IMR-90 (cell line): ENCODE measurements around the gene ZBTB24. TPM values are rescaled to one million over a fixed set of nuclear protein-coding genes. Genes with fewer than 3 reads are reported as not detected.
A peak's percentile ranks its signal among the peaks of the same experiment; 100 is the strongest.

Experiments used
- ATAC-seq: fragments of 200-7000 bp; cut with Tn5 transposase; 2 replicates; pipeline ENCODE4 v1.9.1; 2020; ENCODE audit warnings: low read depth, mild to moderate bottlenecking, moderate library complexity
- BruUV-seq: library from RNA; stranded (reverse); fragments of 400-500 nt; replicated peaks from 2 replicates; lab custom pipeline; 2021; lab: Mats Ljungman, UMichigan
- CTCF ChIA-PET: fragments of 300-600 bp; formaldehyde crosslinking; extraction: SDS; loops from one replicate; lab custom pipeline; 2021; ENCODE audit warnings: antibody characterized with exemption; lab: Yijun Ruan, JAX
- POLR2A ChIA-PET: fragments of 300-600 bp; sonication (Branson Sonifier 250); formaldehyde crosslinking; loops from one replicate; lab custom pipeline; 2022; ENCODE audit warnings: antibody characterized with exemption; ENCODE audit not compliant: unreplicated experiment; lab: Charles Lee
- DNase-seq: peaks from one replicate; pipeline ENCODE4 v3.0.0; 2013
- H2AFZ ChIP-seq: replicated peaks from 2 replicates; pipeline ENCODE3; 2013; ENCODE audit warnings: low read length, mild to moderate bottlenecking; ENCODE audit not compliant: poor library complexity
- H2AK5ac ChIP-seq: 2 replicates; pipeline ENCODE4 v1.6.1; 2013; ENCODE audit warnings: low read depth, low read length, inconsistent platforms
- H2AK9ac ChIP-seq: replicated peaks from 2 replicates; pipeline ENCODE3; 2013; ENCODE audit warnings: mild to moderate bottlenecking, low read depth, low read length, moderate library complexity; ENCODE audit not compliant: poor library complexity
- H2BK120ac ChIP-seq: 2 replicates; pipeline ENCODE4 v1.6.1; 2013; ENCODE audit warnings: low read depth, low read length, inconsistent platforms
- H2BK15ac ChIP-seq: 3 replicates; pipeline ENCODE4 v1.6.1; 2013; ENCODE audit warnings: low read depth, low read length, inconsistent platforms
- H2BK20ac ChIP-seq: 2 replicates; pipeline ENCODE4 v1.6.1; 2013; ENCODE audit warnings: low read depth, mild to moderate bottlenecking, inconsistent platforms, low read length, moderate library complexity
- H2BK5ac ChIP-seq: 2 replicates; pipeline ENCODE4 v1.6.1; 2013; ENCODE audit warnings: mild to moderate bottlenecking, low read depth, low read length, inconsistent platforms; ENCODE audit not compliant: poor library complexity, severe bottlenecking
- H3K14ac ChIP-seq: replicated peaks from 2 replicates; pipeline ENCODE4 v1.6.1; 2013; ENCODE audit warnings: low read depth, low read length, inconsistent platforms
- H3K18ac ChIP-seq: 2 replicates; pipeline ENCODE4 v1.6.1; 2013; ENCODE audit warnings: low read depth, low read length, control low read depth
- H3K23ac ChIP-seq: 2 replicates; pipeline ENCODE4 v1.6.1; 2013; ENCODE audit warnings: low read depth, low read length, inconsistent platforms
- H3K27ac ChIP-seq: 2 replicates; pipeline ENCODE4 v1.5.1; 2013; ENCODE audit warnings: mild to moderate bottlenecking, control low read depth, low read length; ENCODE audit not compliant: insufficient read depth
- H3K27me3 ChIP-seq: 2 replicates; pipeline ENCODE4 v1.6.1; 2013; ENCODE audit warnings: low read length; ENCODE audit not compliant: control insufficient read depth, insufficient read depth
- H3K36me3 ChIP-seq: 2 replicates; pipeline ENCODE4 v1.6.1; 2013; ENCODE audit warnings: low read length, mixed read lengths; ENCODE audit not compliant: control insufficient read depth, insufficient read depth
- H3K4ac ChIP-seq: 2 replicates; pipeline ENCODE4 v1.6.1; 2013; ENCODE audit warnings: low read depth, low read length, inconsistent platforms
- H3K4me1 ChIP-seq: 2 replicates; pipeline ENCODE4 v1.6.1; 2013; ENCODE audit warnings: low read length, mixed read lengths; ENCODE audit not compliant: control insufficient read depth, insufficient read depth
- H3K4me2 ChIP-seq: 2 replicates; pipeline ENCODE4 v1.6.1; 2013; ENCODE audit warnings: low read depth, mild to moderate bottlenecking, control low read depth, low read length, moderate library complexity
- H3K4me3 ChIP-seq: 2 replicates; pipeline ENCODE4 v1.5.1; 2013; ENCODE audit warnings: low read depth, mild to moderate bottlenecking, control low read depth, low read length, moderate library complexity; ENCODE audit not compliant: insufficient read depth
- H3K56ac ChIP-seq: 2 replicates; pipeline ENCODE4 v1.6.1; 2013; ENCODE audit warnings: low read length, inconsistent platforms; ENCODE audit not compliant: insufficient read depth; ENCODE audit errors: extremely low read depth
- H3K79me1 ChIP-seq, 2 experiments: 2 replicates each; pipeline ENCODE4 v1.6.1; 2013; ENCODE audit warnings: low read length in 2 of 2, inconsistent platforms in 1 of 2, low read depth in 1 of 2
- H3K9ac ChIP-seq: 2 replicates; pipeline ENCODE4 v1.6.1; 2013; ENCODE audit warnings: low read depth, low read length, control low read depth
- H3K9me1 ChIP-seq: 2 replicates; pipeline ENCODE4 v1.6.1; 2013; ENCODE audit warnings: low read length, inconsistent platforms; ENCODE audit not compliant: insufficient read depth
- H3K9me3 ChIP-seq: 2 replicates; pipeline ENCODE4 v1.6.1; 2013; ENCODE audit warnings: low read length; ENCODE audit not compliant: control insufficient read depth, insufficient read depth
- H4K20me1 ChIP-seq: 2 replicates; pipeline ENCODE4 v1.6.1; 2013; ENCODE audit warnings: low read length, inconsistent platforms; ENCODE audit not compliant: insufficient read depth
- H4K5ac ChIP-seq: 2 replicates; pipeline ENCODE4 v1.6.1; 2013; ENCODE audit warnings: mild to moderate bottlenecking, low read depth, low read length, control low read depth
- H4K8ac ChIP-seq, 2 experiments: 2 replicates each; pipeline ENCODE4 v1.6.1; 2013; ENCODE audit warnings: low read depth in 2 of 2, low read length in 2 of 2, control low read depth in 1 of 2, inconsistent platforms in 1 of 2
- H4K91ac ChIP-seq: 2 replicates; pipeline ENCODE4 v1.6.1; 2013; ENCODE audit warnings: low read depth, low read length, inconsistent platforms; ENCODE audit not compliant: insufficient read depth
- FOS ChIP-seq: fragments of 150-350 bp; IDR thresholded peaks from 2 replicates; pipeline ENCODE4 v1.6.1; 2016; ENCODE audit warnings: low read depth, low read length
- MAZ ChIP-seq: IDR thresholded peaks from 2 replicates; pipeline ENCODE4 v1.6.1; 2012; ENCODE audit warnings: low read depth, mild to moderate bottlenecking, low read length, improper control_type of control experiment, moderate library complexity, borderline replicate concordance
- RAD21 ChIP-seq: IDR thresholded peaks from 2 replicates; pipeline ENCODE4 v1.6.1; 2012; ENCODE audit warnings: low read length, improper control_type of control experiment
- RCOR1 ChIP-seq: IDR thresholded peaks from 2 replicates; pipeline ENCODE4 v1.6.1; 2012; ENCODE audit warnings: mild to moderate bottlenecking, low read length, improper control_type of control experiment; ENCODE audit not compliant: insufficient replicate concordance
- RFX5 ChIP-seq: IDR thresholded peaks from 2 replicates; pipeline ENCODE4 v1.8.0; 2012; ENCODE audit warnings: low read depth, mild to moderate bottlenecking, low read length, moderate library complexity
- SMC3 ChIP-seq: fragments of 150-350 bp; IDR thresholded peaks from 2 replicates; pipeline ENCODE4 v1.6.1; 2016; ENCODE audit warnings: low read depth, mild to moderate bottlenecking, antibody characterized with exemption, low read length, moderate library complexity
- WGBS, 2 experiments: methylation state at CpG; one replicate each; pipeline versions ENCODE4 v1.1.5 to v1.1.7; 2013; ENCODE audit warnings: missing lambda C conversion rate in 2 of 2; ENCODE audit not compliant: insufficient read length in 1 of 2; ENCODE audit errors: extremely low coverage in 2 of 2; 5-methylcytosine and 5-hydroxymethylcytosine counted together
- dilution Hi-C: fragments of 300-500 bp; cut with HindIII; formaldehyde crosslinking; loops from one replicate; pipeline ENCODE4 v1.14.3; 2018; ENCODE audit warnings: low sequenced_read_pairs; ENCODE audit not compliant: unreplicated experiment
- in situ Hi-C: fragments of 300-500 bp; cut with MboI; formaldehyde crosslinking; loops from 3 replicates; pipeline ENCODE4 v1.14.3; 2019; ENCODE audit warnings: low sequenced_read_pairs, inconsistent platforms, mixed read lengths
- intact Hi-C: fragments of 100-400 bp; cut with micrococcal nuclease; formaldehyde crosslinking; loops from 2 replicates; pipeline ENCODE4 v1.10.0; 2022
- polyA plus RNA-seq, 3 experiments: library from polyadenylated mRNA; depleted of rRNA; stranded (reverse); fragments of >200 nt; gene quantifications; 2 replicates each; pipeline ENCODE4 v1.2.3, GENCODE V29; 2012; ENCODE audit warnings: low replicate concordance in 1 of 3
- total RNA-seq: library from RNA; depleted of rRNA; stranded (reverse); fragments of >200 nt; gene quantifications from 2 replicates; pipeline ENCODE4 v1.2.3, GENCODE V29; 2012
- TF ChIP-seq, protein P1 (sequence below): conservative IDR thresholded peaks from 2 replicates; pipeline ENCODE4 v1.5.1; 2012; ENCODE audit warnings: mild to moderate bottlenecking, low read depth, low read length, improper control_type of control experiment
- TF ChIP-seq, protein P2 (sequence below): fragments of 150-350 bp; IDR thresholded peaks from 2 replicates; pipeline ENCODE4 v1.6.1; 2017; ENCODE audit warnings: mild to moderate bottlenecking, antibody characterized with exemption, low read length, low read depth

Gene ZBTB24
- total and polyA plus RNA-seq, 2 of the 4 experiments (the other 2 are of a cell fraction): 2.3 to 7.9 TPM

DNA sequence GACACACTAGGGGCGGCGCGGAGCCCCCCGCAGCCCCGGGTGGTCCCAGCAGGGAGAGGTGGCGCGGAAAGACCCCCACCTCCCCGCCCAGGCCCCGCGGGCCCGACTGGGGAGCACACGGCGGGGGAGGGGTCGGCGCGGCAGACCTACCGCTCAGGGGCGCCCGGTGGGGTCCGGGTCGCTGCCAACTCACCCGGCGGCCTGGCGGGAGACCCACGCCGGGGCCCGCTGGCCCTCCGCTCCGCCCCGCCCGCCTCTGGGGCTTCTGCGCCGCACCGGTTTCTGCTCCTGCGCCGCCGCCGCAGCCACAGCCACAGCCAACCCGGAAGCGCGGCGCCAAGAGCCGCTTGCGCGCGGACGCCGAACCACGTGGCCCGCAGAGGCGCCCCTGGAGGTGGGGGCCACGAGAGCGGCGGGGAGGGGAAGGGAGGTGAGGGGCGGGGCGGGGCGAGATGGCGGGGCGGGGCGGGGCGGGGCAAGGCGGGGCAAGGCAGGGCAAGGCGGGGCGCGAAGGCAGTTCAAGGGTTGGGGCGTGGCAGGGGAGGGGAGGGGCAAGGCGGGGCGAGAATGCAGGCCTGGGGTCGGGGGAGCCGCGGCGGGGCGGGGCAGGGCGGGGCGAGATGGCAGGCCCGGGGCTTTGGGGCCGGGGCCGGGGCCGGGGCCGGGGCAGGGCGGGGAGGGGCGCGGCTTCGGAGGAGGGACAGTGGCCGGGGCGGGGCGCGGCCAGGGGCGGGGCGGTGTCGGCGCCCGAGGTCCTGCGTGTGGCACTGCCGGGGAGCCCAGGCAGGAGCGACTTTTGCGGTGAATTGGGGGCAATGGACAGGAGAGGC lies at the start of gene ZBTB24 (continued):
- TF ChIP-seq MAZ (peak; percentile 99), SMC3 (no peak)
- TF ChIP-seq, protein P1, sequence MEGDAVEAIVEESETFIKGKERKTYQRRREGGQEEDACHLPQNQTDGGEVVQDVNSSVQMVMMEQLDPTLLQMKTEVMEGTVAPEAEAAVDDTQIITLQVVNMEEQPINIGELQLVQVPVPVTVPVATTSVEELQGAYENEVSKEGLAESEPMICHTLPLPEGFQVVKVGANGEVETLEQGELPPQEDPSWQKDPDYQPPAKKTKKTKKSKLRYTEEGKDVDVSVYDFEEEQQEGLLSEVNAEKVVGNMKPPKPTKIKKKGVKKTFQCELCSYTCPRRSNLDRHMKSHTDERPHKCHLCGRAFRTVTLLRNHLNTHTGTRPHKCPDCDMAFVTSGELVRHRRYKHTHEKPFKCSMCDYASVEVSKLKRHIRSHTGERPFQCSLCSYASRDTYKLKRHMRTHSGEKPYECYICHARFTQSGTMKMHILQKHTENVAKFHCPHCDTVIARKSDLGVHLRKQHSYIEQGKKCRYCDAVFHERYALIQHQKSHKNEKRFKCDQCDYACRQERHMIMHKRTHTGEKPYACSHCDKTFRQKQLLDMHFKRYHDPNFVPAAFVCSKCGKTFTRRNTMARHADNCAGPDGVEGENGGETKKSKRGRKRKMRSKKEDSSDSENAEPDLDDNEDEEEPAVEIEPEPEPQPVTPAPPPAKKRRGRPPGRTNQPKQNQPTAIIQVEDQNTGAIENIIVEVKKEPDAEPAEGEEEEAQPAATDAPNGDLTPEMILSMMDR: no peak

DNA sequence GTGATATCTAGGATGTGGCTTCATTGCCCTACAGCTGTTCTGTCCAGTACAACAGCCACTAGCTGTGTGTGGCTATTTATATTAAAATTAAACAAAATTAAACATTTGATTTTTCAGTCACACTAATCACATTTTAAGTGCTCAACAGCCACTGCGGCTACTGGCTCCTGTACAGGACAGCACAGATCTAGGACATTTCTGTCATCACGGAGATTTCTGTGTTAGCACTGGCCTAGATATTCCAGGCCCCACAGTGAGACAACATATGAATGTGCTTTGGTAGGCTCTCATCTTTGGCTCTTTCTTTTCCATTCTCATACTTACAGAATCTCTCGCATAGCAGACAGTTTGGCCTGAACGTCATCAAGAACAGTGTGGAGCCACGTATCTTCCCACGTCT lies 48.4 kb upstream of the ZBTB24 start:
- no peaks in the 10 kb centered on the region for H3K79me1 ChIP-seq
- no peak overlapping the region for H2AK5ac ChIP-seq
- H3K9ac ChIP-seq: no peak overlapping the region
- no TSS peak for BruUV-seq
- H4K91ac ChIP-seq: no peak overlapping the region
- H3K9me1 ChIP-seq: no peaks in the 10 kb centered on the region
- ATAC-seq (no peak), DNase-seq (no peak)
- H4K5ac ChIP-seq: no peak overlapping the region
- H4K20me1 ChIP-seq: no peaks in the 10 kb centered on the region
- ChIA-PET CTCF (no interaction called here), POLR2A (no interaction called here)
- H3K4me2 ChIP-seq: no peak overlapping the region
- peak overlapping the region; percentile 64 for H2AFZ ChIP-seq
- WGBS, 2 experiments: no CpG with 5 or more reads among the region's 6 CpGs
- no peak overlapping the region for H3K4ac ChIP-seq
- H3K27me3 ChIP-seq: peaks cover 7% of the 10 kb centered on the region
- peak overlapping the region; percentile 68 for H2AK9ac ChIP-seq
- no peak overlapping the region for H2BK5ac ChIP-seq
- H2BK20ac ChIP-seq: no peak overlapping the region
- no peak overlapping the region; the same call in 1 of the 2 replicates for H3K23ac ChIP-seq
- no peak overlapping the region for H2BK15ac ChIP-seq
- no peak overlapping the region for H3K56ac ChIP-seq
- intact Hi-C loops: no loop called here
- H3K36me3 ChIP-seq: no peaks in the 10 kb centered on the region
- no peak overlapping the region for H3K18ac ChIP-seq
- H3K9me3 ChIP-seq: no peaks in the 10 kb centered on the region
- no peaks in the 10 kb centered on the region for H3K4me1 ChIP-seq
- dilution Hi-C loops: no loop called here
- in situ Hi-C loops: no loop called here
- no peak overlapping the region for H3K14ac ChIP-seq
- no peak overlapping the region for H3K4me3 ChIP-seq
- H2BK120ac ChIP-seq: no peak overlapping the region
- no peak overlapping the region for H3K27ac ChIP-seq
- H4K8ac ChIP-seq: no peak overlapping the region
- TF ChIP-seq, protein P2, sequence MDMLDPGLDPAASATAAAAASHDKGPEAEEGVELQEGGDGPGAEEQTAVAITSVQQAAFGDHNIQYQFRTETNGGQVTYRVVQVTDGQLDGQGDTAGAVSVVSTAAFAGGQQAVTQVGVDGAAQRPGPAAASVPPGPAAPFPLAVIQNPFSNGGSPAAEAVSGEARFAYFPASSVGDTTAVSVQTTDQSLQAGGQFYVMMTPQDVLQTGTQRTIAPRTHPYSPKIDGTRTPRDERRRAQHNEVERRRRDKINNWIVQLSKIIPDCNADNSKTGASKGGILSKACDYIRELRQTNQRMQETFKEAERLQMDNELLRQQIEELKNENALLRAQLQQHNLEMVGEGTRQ: no peak
- TF ChIP-seq RCOR1: no peak
- TF ChIP-seq, protein P1: no peak
- TF ChIP-seq RAD21: no peak
- no peak for TF ChIP-seq FOS
- no peak for TF ChIP-seq RFX5
- no peak for TF ChIP-seq MAZ
